ENCODE data around the gene ANKRD33.
A peak's percentile ranks its signal among the peaks of the same experiment; 100 is the strongest.

The ANKRD33 gene

GRCh38 chr12:51924551-51925319 lies 36.8 kb downstream of the ANKRD33 start:
- no peak for DNase-seq
- intact Hi-C loops (cut with DNase I), result no loop called here

- intact Hi-C loops (cut with DNase I), result no loop called here
- no peak for DNase-seq
These were observed 37.6 kb downstream of the ANKRD33 start for GRCh38 chr12:51925346-51926063.

GRCh38 chr12:51926064-51926632 lies 38.2 kb downstream of the ANKRD33 start:
- peak in 1 of 42 donors; percentile 2 for DNase-seq
- intact Hi-C loops (cut with DNase I), result no loop called here

- intact Hi-C loops (cut with DNase I), result no loop called here
- peak in 1 of 42 donors; percentile 28 for DNase-seq
These were observed 38.8 kb downstream of the ANKRD33 start for GRCh38 chr12:51926718-51927117.

- intact Hi-C loops (cut with DNase I), result no loop called here
- DNase-seq, result no peak
These were observed 44.5 kb downstream of the ANKRD33 start for GRCh38 chr12:51932218-51933076.

GRCh38 chr12:51934080-51934479 lies 46.2 kb downstream of the ANKRD33 start:
- intact Hi-C loops (cut with DNase I), result no loop called here
- no peak for DNase-seq

GRCh38 chr12:51937926-51938325 lies 50.0 kb downstream of the ANKRD33 start:
- intact Hi-C loops (cut with DNase I), result no loop called here
- no peak for DNase-seq

GRCh38 chr12:51938726-51939125 lies 50.8 kb downstream of the ANKRD33 start:
- intact Hi-C loops (cut with DNase I), result no loop called here
- DNase-seq, result peak in 1 of 42 donors; percentile 20

GRCh38 chr12:51941011-51941581 lies 53.2 kb downstream of the ANKRD33 start:
- no peak for DNase-seq
- intact Hi-C loops (cut with DNase I), result no loop called here

All from head of caudate nucleus (tissue), 42 donors.